Skeletal muscle tissue (tissue), 4 donors: Measurements from ENCODE around the gene MTUS2. TPM values are rescaled to one million over a fixed set of nuclear protein-coding genes. Genes with fewer than 3 reads are reported as not detected.

Experiments
- H3K27ac ChIP-seq: one replicate; pipeline ENCODE4 v1.7.0; 2013; ENCODE audit warnings: mild to moderate bottlenecking, low read depth, low read length, inconsistent platforms
- H3K27me3 ChIP-seq, 3 donors: one replicate each; pipeline ENCODE4 v1.7.0; 2013; ENCODE audit warnings: low read length in 3 of 3; ENCODE audit not compliant: control insufficient read depth in 3 of 3, insufficient read depth in 3 of 3
- H3K36me3 ChIP-seq, 3 donors: one replicate each; pipeline ENCODE4 v1.7.0; 2013; ENCODE audit warnings: low read length in 3 of 3; ENCODE audit not compliant: control insufficient read depth in 3 of 3, insufficient read depth in 3 of 3
- H3K4me1 ChIP-seq, 3 donors: one replicate each; pipeline ENCODE4 v1.7.0; 2013; ENCODE audit warnings: low read length in 3 of 3, mild to moderate bottlenecking in 3 of 3; ENCODE audit not compliant: control insufficient read depth in 3 of 3, insufficient read depth in 3 of 3
- H3K4me3 ChIP-seq, 3 donors: one replicate each; pipeline ENCODE4 v1.7.0; 2013; ENCODE audit warnings: low read length in 3 of 3
- H3K9ac ChIP-seq, 3 donors: one replicate each; pipeline ENCODE4 v1.7.0; 2013; ENCODE audit warnings: low read length in 3 of 3, mild to moderate bottlenecking in 3 of 3, moderate library complexity in 2 of 3, low read depth in 1 of 3
- H3K9me3 ChIP-seq, 3 donors: one replicate each; pipeline ENCODE4 v1.7.0; 2013; ENCODE audit warnings: low read length in 3 of 3; ENCODE audit not compliant: control insufficient read depth in 3 of 3
- total RNA-seq: library from RNA; depleted of rRNA; stranded (reverse); fragments of >200 nt; gene quantifications from one replicate; pipeline ENCODE4 v1.2.3, GENCODE V29; 2014
- donor health status: Osteomylitis.

Gene MTUS2
- total RNA-seq, 1 donor from 2014 or later = 4.2 TPM

- H3K27ac ChIP-seq = no peak overlapping the region
- H3K4me3 ChIP-seq = no peak overlapping the region
- no peaks in the 10 kb centered on the region for H3K27me3 ChIP-seq
- no peaks in the 10 kb centered on the region for H3K4me1 ChIP-seq
- no peak overlapping the region for H3K9ac ChIP-seq
- H3K36me3 ChIP-seq = no peaks in the 10 kb centered on the region
- H3K9me3 ChIP-seq = no peaks in the 10 kb centered on the region
Observed at GRCh38 chr13:28954419-28954725, 134.2 kb downstream of the MTUS2 start.

GRCh38 chr13:28954810-28955209 lies 134.7 kb downstream of the MTUS2 start:
- H3K27ac ChIP-seq = no peak overlapping the region

DNA sequence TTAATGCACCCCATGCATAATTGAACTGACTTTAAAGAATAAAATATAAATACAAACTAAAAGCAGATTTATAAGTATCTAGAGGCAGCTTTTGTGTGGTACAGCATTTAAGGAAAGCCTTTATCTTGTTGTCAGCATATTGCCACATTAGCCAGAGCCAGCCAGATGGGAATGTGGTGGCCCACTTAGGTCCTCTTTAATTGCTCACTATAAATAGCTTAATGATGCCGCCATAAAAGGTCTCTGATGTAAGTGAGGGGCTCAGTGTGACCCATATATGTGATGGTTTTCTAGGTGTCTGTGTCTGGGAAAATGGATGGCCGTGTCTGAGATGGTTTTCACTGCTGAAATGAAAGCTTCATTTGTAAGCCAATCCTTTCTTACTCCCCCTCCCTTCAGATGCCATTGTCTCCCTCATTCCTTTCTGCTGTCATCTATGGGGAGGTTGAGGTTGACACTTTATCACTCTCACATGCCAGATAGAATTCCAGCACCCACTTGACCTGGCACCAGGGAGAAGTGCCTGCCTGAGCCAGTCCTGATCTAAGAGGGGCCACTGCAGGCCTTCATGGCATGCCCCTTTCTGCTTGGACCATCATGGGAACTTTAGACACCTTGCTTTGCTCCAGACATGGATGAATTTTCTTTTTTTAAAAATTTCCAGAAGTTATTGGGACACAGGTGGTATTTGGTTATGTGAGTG lies 135.3 kb downstream of the MTUS2 start:
- Histone ChIP-seq H3K27me3 (no peaks in the 10 kb centered on the region), H3K4me1 (no peaks in the 10 kb centered on the region), H3K9me3 (no peaks in the 10 kb centered on the region), H3K9ac (no peak overlapping the region), H3K36me3 (no peaks in the 10 kb centered on the region), H3K27ac (no peak overlapping the region), H3K4me3 (no peak overlapping the region)

More at GRCh38 chr13:28954810-28955209, 134.7 kb downstream of the MTUS2 start:
- H3K4me1 ChIP-seq = no peaks in the 10 kb centered on the region
- H3K9me3 ChIP-seq = no peaks in the 10 kb centered on the region
- H3K9ac ChIP-seq = no peak overlapping the region
- no peaks in the 10 kb centered on the region for H3K27me3 ChIP-seq
- H3K4me3 ChIP-seq = no peak overlapping the region
- no peaks in the 10 kb centered on the region for H3K36me3 ChIP-seq

DNA sequence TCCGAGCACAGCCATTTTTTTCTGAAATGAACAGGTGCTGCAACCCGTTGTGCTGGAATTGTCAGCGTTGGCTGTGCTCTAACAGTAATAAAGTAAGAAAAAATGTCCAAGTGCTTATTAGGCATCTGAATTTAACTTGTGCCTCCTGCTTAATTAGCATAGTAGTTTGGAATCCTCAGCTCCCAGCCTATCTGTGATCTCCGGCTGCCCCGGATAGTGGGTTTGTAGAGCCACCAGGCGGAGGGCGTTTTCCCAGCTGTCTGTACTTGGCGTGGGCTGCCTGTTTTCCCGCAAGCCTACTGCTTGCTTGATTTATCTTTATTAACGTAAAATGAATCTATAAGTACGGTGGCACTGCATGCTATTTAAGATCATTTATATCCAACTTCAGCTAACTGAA lies 137.9 kb downstream of the MTUS2 start:
- H3K4me3 ChIP-seq = no peak overlapping the region
- no peaks in the 10 kb centered on the region for H3K9me3 ChIP-seq
- no peaks in the 10 kb centered on the region for H3K27me3 ChIP-seq
- H3K27ac ChIP-seq = no peak overlapping the region
- H3K36me3 ChIP-seq = no peaks in the 10 kb centered on the region
- no peak overlapping the region for H3K9ac ChIP-seq
- H3K4me1 ChIP-seq = no peaks in the 10 kb centered on the region

DNA sequence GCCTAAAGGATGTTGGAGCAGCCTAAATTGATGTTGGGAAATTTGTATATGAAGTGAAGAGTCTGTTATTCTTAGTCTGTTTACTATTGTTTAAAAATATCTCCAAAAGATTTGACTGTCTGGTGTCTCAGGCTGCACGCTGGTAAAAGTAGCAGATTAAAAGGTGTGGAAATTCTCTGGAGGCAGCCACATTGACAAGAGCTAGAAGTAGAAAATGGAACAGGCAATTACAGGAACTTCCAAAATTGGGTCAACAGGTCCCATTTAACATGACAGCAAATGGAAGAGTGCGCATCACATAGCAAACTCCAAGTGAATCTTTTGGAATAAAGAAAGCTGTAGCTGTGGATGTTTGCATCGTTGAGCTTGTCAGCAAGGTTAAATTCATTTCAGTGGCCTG lies 138.3 kb downstream of the MTUS2 start:
- Histone ChIP-seq H3K4me1 (no peaks in the 10 kb centered on the region), H3K9me3 (no peaks in the 10 kb centered on the region), H3K36me3 (no peaks in the 10 kb centered on the region), H3K9ac (no peak overlapping the region), H3K27me3 (no peaks in the 10 kb centered on the region), H3K27ac (no peak overlapping the region), H3K4me3 (no peak overlapping the region)

DNA sequence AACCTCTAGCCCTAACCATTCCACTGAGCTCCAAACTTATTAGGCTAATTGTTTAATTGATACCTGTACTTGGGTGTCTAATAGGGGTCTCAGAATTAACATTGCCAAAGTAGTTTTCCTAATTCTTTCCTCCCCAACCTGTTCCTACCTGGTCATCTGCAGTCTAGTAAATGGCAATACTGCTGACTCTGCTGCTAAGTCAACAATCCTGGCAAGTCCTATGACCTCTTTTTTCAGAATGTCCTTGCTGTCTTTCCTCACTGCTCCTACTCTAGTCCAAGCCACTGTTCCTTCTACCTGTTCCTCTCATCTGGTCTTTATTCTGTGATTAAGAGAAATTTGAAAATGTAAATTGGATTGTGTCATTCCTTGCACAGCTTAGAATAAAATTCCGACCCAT lies 143.9 kb downstream of the MTUS2 start:
- no peaks in the 10 kb centered on the region for H3K4me1 ChIP-seq
- no peak overlapping the region for H3K27ac ChIP-seq

GRCh38 chr13:28964803-28965202 lies 144.7 kb downstream of the MTUS2 start:
- H3K36me3 ChIP-seq = no peaks in the 10 kb centered on the region
- H3K9ac ChIP-seq = no peak overlapping the region
- no peaks in the 10 kb centered on the region for H3K4me1 ChIP-seq
- H3K9me3 ChIP-seq = no peaks in the 10 kb centered on the region
- no peak overlapping the region for H3K4me3 ChIP-seq
- H3K27ac ChIP-seq = no peak overlapping the region
- H3K27me3 ChIP-seq = no peaks in the 10 kb centered on the region

More for the DNA sequence above, 143.9 kb downstream of the MTUS2 start:
- H3K4me3 ChIP-seq = no peak overlapping the region
- H3K36me3 ChIP-seq = no peaks in the 10 kb centered on the region
- no peaks in the 10 kb centered on the region for H3K27me3 ChIP-seq
- H3K9me3 ChIP-seq = no peaks in the 10 kb centered on the region
- no peak overlapping the region for H3K9ac ChIP-seq

GRCh38 chr13:28967029-28967915 lies 147.1 kb downstream of the MTUS2 start:
- Histone ChIP-seq H3K27ac (no peak overlapping the region), H3K4me1 (no peaks in the 10 kb centered on the region), H3K9ac (no peak overlapping the region), H3K9me3 (no peaks in the 10 kb centered on the region), H3K4me3 (no peak overlapping the region), H3K36me3 (no peaks in the 10 kb centered on the region), H3K27me3 (no peaks in the 10 kb centered on the region)

DNA sequence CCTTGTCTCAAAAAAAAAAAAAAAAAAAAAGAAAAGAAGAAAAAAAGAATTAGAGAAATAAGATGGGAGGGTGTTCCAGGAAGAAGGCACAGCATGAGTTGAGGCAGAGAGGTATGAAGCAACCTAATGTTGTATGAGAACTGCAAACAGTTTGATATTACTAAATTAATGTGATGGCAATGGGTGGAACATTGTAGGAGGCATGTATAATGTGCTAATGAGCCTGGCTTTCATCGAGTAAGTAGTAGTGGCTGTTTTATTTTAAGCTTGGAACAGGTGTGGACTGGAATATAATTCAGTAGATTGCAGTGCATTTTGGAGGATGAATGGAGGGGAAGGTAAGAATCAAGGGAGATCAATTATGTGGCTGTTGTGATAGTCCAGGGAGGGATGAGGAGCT lies 156.1 kb downstream of the MTUS2 start:
- Histone ChIP-seq H3K9ac (no peak overlapping the region), H3K36me3 (no peaks in the 10 kb centered on the region), H3K27ac (no peak overlapping the region), H3K9me3 (no peaks in the 10 kb centered on the region), H3K4me1 (no peaks in the 10 kb centered on the region), H3K27me3 (peaks cover 0 to 3% (median 0%) of the 10 kb centered on the region in 3 donors), H3K4me3 (no peak overlapping the region)

DNA sequence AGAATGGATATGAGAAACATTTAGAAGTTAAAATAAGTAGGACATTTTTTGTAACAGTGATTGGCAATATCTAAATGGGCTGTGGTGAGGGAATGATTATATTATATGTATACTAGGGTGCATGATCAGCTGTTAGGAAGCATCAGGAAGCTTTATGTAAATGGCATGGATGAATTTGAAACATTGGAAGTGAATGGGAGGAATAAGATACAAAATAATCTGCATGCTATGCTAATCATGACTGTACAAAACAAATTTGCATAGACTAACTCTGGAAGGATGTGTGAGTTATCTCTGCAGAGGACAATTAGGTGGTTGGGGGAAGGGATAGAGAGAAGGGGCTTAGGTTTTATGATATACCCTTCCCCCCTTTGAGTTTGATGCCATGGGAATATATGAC lies 156.5 kb downstream of the MTUS2 start:
- H3K36me3 ChIP-seq = no peaks in the 10 kb centered on the region
- peaks cover 0 to 3% (median 0%) of the 10 kb centered on the region in 3 donors for H3K27me3 ChIP-seq
- no peak overlapping the region for H3K27ac ChIP-seq
- no peaks in the 10 kb centered on the region for H3K9me3 ChIP-seq
- no peaks in the 10 kb centered on the region for H3K4me1 ChIP-seq
- no peak overlapping the region for H3K4me3 ChIP-seq
- H3K9ac ChIP-seq = no peak overlapping the region
